HG02943 (cell line): ENCODE results near the gene ZFAND5.
A peak's percentile ranks its signal among the peaks of the same experiment; 100 is the strongest.

Experiments
- ATAC-seq: cut with Tn5 transposase; IDR thresholded peaks from one replicate; pipeline ENCODE4 v1.9.1; 2021; ENCODE audit warnings: mild to moderate bottlenecking, low read depth, moderate library complexity; ENCODE audit not compliant: unreplicated experiment

Gene ZFAND5

DNA sequence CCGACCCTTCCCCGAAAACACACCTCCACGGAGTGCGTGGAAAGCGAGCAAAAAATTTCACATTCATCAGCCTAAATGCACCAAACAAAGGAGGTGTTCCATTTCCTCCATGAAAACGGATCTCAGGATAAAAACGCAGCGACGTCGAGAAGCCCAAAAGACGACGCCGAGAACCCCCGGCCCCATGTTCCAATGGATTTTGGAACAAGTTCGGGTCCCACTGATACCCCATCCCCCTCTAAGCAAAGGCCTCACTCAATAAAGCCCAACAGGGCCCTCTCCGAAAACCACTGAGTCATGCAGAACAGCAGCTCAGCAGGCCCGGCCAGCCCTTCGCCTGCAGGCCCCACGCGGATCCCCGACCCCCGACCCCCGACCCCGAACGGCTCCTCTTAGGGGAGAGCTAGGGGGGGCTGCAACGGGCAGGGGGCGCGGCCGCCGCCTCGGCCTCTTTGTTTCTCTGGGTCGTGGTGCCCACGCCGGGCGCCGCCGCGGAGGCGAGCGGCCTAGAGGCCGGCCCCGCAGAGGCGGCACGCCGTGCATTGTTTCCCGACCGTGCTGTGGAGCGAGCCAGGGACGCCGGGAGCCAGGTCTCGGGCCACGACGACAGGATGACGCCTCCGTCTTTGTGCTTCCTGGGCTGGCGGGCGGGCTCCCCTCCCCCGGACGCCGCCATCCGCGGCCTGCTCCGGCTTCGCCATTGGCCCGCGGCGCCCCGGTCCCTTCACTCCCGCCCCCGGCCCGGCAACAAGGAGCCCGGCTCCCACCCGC, 915 bp downstream of the ZFAND5 start:
- peak; percentile 40 for ATAC-seq

GRCh38 chr9:72363236-72363635, 1.8 kb downstream of the ZFAND5 start:
- ATAC-seq = no peak

GRCh38 chr9:72362680-72363139, 2.3 kb downstream of the ZFAND5 start:
- peak; percentile 21 for ATAC-seq

DNA sequence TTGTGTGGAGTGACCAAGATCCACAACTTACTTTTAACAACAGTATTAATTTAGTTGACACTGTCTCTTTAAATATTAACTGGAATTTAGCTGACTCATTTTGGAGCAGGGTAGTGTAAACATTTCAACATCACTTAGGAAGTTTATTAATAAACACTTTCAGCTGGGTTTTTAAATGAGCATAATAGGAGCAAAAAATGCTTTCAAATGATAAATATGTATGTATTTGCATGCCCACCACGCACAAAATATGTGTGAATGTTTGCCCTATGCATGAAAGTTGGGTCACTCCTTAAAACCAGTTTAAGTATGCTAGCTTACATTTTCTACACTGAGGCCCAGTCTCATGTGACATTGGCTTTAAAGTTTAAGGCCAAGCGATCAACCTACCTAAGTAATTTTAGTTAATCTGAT, 2.9 kb downstream of the ZFAND5 start:
- ATAC-seq = no peak

GRCh38 chr9:72361217-72361616, 3.8 kb downstream of the ZFAND5 start:
- ATAC-seq = no peak

GRCh38 chr9:72360324-72360723, 4.7 kb downstream of the ZFAND5 start:
- no peak for ATAC-seq

GRCh38 chr9:72356041-72356582, 8.9 kb downstream of the ZFAND5 start:
- ATAC-seq = no peak

GRCh38 chr9:72355153-72355552, 9.9 kb downstream of the ZFAND5 start:
- ATAC-seq = no peak

DNA sequence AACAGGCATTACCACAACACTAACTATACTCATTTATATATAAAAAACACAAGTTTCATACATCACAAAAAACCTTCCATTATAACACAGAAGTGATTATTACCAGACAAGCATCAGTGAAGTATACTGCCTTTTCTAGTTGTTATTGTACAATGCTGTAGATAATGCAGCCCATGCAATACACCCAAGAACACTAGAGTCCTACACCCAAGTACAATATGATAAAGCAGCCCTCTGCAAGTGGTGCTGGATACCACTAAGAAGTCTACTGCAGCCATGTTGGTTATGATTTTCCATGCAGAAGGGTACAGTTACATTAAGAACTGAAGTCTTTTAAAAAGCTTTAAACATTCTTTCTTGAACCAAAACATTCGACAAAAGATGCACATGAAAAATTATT, 10.3 kb downstream of the ZFAND5 start:
- ATAC-seq = no peak

- ATAC-seq = no peak
Measured at GRCh38 chr9:72353455-72354116, 11.4 kb downstream of the ZFAND5 start.

DNA sequence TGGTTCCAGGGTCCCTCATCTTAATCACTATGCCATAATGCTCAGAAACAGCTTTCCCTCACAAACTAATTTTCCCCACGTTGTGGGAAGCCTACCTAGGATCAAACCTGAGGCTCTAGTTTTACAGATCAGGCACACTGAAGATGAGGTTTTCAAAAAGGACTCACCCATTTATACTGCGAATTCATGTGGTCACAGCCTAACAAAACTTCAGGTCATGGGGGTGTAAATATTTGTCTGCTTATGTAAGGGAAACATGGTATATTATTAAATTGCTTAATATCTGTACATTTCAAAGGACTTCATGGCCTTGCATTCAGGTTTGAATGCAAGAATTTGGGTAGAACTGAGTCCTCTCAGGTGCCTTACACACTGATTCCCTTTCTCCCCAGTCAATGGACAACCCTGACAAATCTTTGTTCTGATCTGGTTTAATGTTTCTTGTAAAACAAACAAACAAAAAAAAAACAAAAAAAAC, 12.1 kb downstream of the ZFAND5 start:
- no peak for ATAC-seq

GRCh38 chr9:72351538-72352453, 13.2 kb downstream of the ZFAND5 start:
- ATAC-seq = no peak

- ATAC-seq = no peak
Measured at GRCh38 chr9:72349911-72350310, 15.1 kb downstream of the ZFAND5 start.

DNA sequence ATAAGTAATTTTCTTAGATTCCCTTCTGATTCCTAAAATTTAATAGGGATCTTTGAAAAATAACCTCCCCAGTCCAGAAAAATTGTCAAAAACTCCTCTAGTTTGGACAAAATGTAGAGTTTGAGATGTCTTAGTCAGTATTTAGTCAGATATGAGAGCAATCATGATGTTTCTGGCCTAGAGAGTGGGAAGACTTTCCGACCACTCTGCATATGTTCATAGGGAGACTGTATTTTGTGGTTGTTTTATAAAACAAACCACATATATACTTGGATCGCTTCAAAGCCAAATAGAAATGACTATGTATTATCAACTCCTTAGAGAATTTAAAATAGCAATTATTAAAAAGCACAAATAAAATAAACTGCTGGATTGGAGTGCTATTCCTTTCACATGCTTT, 15.8 kb downstream of the ZFAND5 start:
- ATAC-seq = no peak

DNA sequence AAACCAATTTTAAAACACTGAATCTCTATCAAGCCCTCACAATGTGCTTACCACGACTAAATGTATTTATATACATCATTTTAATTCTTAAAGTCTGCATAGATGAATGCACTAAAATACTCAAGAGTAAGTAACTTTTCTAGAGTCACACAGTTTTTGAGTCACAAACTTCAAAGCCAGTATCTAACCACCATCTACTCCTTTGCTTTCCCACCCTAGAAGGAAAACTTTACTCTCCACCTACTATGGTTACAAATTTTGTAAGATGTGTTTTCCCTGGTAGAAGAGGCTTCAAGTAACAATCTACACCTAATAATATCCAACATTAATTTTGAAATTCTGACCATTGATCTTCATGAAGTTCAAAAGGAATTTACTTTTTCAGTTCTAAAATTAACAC, 18.7 kb downstream of the ZFAND5 start:
- no peak for ATAC-seq

DNA sequence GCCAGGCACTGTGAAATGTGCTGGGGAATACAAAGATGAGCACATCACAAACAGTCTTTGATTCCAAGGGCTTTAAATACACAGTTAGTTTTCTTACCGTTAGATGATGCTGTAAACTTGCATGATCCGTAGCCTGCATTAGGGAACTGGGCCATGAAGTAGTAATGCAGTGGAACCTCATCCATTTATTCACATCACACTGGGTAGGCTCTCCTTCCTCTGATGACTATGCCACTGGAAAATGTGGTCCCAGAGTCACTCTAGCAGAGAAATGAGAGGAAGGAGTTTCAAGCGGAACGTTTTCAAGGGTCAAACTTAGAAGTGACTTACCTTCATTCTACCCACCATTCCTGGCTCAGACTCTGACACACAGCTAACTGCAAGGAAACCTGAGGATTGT, 26.4 kb downstream of the ZFAND5 start:
- no peak for ATAC-seq

DNA sequence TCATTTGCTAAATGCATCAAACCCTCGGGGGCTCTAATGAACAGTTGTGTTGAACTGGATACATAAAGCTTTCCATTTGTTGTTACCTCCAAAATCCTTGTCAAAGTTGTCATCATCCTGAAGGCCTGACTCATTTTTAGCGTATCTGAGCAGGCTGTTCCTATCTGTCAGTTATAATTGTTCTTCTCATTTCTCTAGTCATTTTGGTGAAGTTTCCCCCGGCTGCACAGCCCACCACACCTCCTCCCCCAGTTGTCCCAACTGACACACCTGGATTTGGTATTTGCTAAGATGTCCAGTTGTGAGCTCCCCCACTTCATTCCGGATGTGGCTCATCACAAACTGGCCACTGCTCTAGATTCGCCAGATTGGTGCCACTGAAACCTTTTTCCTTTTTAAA, 27.7 kb downstream of the ZFAND5 start:
- ATAC-seq = no peak

DNA sequence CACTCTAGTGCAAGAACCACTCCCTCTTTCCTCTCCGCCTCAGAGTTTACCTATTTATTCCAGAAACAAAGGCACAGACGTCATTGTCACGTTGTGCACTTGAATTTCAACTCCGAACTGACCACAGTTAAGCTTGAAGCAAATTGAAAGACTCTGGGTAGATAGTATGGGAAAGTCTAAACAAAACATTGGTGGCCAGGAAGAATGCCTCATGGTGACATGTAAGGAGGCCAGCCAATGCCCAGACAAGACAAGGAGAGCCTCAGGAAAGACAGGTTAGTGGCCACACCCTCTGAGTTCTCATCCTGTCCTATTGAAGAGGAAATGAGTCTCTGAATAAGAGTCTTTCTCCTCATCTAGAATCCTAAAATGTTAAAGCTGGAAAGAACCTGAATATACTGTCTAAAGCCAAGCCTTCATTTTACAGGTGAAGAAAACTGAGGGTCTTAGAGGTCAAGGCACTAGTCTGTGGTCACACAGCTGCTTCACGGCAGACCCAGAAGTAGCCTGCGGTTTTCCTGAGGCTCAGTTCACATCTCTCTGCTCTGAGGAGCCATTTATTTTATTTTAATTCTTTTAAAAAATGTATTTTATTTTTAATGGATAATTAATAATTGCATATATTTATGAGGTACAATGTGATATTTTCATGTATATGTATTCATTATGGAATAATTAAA, 30.2 kb downstream of the ZFAND5 start:
- no peak for ATAC-seq

GRCh38 chr9:72333709-72334108, 31.3 kb downstream of the ZFAND5 start:
- no peak for ATAC-seq

GRCh38 chr9:72333197-72333596, 31.8 kb downstream of the ZFAND5 start:
- ATAC-seq = no peak
